GM13977 (cell line): ENCODE results near the gene S100Z.

Source experiments
- DNase-seq: peaks from one replicate; pipeline ENCODE4 v3.0.0; 2012; ENCODE audit warnings: low spot score
- in situ Hi-C: fragments of 300-500 bp; cut with MboI; formaldehyde crosslinking; loops from one replicate; pipeline ENCODE4 v1.12.0; 2022; ENCODE audit warnings: low sequenced_read_pairs, low pct_unique_long_range_greater_than_20kb, mixed read lengths, inconsistent platforms; ENCODE audit not compliant: unreplicated experiment
- TF ChIP-seq, protein P1 (sequence below): IDR thresholded peaks from 2 replicates; pipeline ENCODE4 v1.5.1; 2012; ENCODE audit warnings: mild to moderate bottlenecking, control low read depth; ENCODE audit not compliant: insufficient read depth; ENCODE audit errors: extremely low read depth, missing control alignments

The S100Z gene

DNA sequence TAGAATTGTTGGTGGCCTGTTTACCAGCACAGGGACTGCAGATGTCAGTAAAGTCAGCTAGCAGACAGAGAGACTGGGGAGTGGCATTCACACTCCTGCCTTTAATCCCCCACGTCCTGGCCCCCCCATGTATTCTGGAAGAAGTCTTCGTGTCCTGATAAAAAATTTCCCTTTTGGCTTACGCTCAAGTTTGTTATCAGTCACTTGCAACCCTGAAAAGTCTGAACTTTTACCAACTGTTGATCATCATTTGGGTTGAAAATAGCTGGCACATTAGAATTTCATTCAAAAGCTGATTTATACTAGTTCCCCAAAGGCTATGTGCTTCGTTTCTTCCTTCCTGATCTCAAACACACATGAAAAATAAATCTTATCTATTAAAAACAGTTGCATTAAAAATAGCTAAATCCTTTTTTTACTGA lies 97.3 kb downstream of the S100Z start:
- no peak for DNase-seq
- TF ChIP-seq, protein P1, sequence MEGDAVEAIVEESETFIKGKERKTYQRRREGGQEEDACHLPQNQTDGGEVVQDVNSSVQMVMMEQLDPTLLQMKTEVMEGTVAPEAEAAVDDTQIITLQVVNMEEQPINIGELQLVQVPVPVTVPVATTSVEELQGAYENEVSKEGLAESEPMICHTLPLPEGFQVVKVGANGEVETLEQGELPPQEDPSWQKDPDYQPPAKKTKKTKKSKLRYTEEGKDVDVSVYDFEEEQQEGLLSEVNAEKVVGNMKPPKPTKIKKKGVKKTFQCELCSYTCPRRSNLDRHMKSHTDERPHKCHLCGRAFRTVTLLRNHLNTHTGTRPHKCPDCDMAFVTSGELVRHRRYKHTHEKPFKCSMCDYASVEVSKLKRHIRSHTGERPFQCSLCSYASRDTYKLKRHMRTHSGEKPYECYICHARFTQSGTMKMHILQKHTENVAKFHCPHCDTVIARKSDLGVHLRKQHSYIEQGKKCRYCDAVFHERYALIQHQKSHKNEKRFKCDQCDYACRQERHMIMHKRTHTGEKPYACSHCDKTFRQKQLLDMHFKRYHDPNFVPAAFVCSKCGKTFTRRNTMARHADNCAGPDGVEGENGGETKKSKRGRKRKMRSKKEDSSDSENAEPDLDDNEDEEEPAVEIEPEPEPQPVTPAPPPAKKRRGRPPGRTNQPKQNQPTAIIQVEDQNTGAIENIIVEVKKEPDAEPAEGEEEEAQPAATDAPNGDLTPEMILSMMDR = no peak
- in situ Hi-C loops = no loop called here

DNA sequence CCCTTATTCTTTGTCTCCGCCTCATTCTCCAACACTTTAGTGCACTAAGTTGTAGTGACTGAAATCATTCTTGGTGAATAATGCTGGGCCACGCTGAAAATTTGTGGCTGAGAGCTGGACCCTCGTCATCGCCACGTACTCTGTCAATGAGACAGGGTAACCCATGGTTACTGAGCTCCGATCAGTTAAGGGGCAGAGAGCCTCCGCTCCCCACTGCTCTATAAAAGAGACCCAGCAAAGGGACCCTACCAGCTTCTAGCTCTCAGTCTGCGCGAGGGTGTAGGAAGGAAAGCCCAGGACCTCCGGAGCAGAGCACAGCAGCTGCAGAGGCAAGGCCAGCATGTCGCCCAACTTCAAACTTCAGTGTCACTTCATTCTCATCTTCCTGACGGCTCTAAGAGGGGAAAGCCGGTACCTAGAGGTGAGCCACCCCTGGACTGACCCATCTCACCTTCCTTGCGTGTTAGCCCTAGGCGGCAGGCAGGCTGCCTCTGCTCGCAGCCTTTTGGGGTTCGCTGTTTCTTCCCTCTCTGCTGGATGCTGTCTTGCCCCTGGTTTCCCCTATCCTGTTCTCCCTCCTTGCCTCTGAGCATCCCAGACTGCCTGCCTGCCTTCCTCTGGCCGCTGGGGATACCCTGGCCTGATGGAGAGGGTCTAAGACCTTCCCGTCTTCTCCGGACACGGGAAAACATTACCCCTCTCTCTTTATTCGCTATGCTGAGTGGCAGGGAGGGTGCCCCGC lies 103.2 kb downstream of the S100Z start, which contains the start of gene CRHBP:
CRHBP (plus strand) TSS at position 251 of the 742 bp plus-strand sequence; CDS start at position 341, 90 bp downstream.
- DNase-seq = no peak
- TF ChIP-seq, protein P1 = no peak
- in situ Hi-C loops = no loop called here

DNA sequence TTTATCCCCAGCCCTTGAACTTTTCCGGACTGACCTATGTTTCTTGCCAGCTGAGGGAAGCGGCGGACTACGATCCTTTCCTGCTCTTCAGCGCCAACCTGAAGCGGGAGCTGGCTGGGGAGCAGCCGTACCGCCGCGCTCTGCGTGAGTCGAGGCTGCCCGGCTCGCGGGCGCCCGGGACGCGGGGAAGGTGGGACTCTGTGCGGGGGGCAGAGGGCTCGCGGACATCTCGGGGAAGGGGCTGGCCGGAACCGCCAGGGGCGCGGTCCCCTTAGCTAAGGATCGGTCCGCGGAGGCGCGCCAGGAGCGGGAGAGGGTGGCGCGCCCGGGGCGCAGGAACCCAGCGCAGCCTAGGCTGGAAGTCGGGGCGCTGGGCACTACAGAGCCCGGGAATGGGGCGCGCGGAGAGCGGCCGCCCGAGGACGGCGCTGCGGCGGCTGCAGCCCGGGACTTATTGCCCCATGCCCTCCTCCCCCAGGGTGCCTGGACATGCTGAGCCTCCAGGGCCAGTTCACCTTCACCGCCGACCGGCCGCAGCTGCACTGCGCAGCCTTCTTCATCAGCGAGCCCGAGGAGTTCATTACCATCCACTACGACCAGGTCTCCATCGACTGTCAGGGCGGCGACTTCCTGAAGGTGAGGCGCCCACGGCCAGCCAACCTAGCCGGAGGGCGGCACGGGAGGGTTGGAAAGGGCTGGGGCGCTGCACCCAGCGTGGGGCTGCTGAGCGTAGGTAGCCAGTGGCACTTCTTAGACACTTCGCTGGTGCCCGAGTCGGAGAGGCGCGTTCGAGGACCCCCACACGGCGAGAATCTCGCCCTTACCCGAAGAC lies 104.0 kb downstream of the S100Z start:
- in situ Hi-C loops = no loop called here
- DNase-seq = no peak

DNA sequence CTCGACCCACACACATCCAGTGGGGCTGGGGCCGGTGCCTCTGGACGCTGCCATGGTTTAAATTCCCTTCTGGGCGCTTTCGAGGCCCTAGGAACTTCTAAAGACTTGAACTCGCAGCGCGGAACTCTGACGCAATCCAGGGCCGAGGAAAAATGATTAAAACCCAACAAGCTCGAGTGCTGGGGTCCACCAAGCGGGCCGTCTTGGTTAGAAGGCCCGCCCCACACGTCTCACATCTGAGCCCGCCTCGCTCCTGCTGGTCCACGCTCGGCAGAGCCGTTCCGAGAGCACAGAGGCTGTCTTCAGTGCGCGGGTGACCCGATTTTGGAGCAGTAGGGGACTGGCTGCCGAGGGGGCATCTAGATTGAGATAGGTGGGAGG lies 104.6 kb downstream of the S100Z start:
- TF ChIP-seq, protein P1 = no peak
- DNase-seq = no peak
- in situ Hi-C loops = no loop called here

More for the DNA sequence above, 104.0 kb downstream of the S100Z start:
- TF ChIP-seq, protein P1 = no peak

DNA sequence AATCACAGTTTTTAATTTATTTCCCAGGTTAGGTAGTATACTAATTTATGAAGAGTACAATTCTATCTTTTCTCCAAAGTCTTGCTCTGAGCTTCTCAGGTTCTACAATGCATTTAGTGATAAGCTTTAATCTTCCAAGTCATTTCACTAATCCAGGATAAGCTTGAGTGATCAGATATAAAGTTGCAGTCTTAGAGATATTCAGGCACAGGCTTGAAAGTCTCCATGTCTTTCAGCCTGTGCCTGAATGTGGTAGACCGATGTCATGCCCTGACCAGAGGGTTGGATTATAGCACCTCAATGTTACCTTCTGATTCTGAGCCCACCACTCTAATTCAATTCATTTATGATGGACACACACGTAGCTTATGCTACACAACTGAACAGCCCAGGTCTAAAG lies 106.2 kb downstream of the S100Z start:
- no peak for DNase-seq
- in situ Hi-C loops = no loop called here
- TF ChIP-seq, protein P1 = no peak

DNA sequence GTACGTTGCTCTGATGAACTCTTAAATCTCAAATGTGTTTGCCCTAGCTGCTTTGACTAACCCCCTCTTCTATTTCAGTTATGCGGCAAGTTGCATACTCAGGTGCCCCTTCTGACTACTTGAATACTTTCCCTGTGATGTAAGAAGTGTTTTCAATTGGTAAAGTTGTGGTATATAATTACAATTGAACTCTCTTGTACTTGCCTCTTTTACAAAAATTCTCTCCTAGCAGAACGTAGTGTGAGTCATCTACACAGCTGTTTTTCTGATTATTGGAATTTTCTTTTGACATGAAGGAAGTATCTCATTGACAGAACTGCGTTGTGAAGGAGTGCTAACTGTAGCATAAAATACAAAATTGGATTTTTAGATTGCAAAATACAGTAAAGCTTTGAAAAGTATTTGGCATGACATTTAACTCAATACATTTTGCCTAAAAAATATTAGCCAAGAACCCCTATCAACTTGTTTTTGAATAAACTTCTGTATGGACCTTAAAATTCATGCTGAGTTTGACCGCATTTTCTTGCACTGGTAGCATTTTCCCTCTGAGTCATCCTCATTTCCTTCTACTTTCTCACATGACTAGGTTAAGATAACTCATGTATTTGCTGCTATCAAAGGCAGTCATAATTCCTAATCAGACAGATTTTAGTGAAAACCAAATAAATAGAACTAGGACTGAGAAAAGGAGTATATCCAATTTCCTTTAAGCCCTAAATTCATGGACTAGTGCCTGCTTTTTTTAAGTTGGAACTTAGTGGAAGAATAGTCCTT lies 109.4 kb downstream of the S100Z start:
- no peak for DNase-seq
- TF ChIP-seq, protein P1 = no peak
- in situ Hi-C loops = no loop called here
